ENCODE results near the gene ATG9A.

DNA sequence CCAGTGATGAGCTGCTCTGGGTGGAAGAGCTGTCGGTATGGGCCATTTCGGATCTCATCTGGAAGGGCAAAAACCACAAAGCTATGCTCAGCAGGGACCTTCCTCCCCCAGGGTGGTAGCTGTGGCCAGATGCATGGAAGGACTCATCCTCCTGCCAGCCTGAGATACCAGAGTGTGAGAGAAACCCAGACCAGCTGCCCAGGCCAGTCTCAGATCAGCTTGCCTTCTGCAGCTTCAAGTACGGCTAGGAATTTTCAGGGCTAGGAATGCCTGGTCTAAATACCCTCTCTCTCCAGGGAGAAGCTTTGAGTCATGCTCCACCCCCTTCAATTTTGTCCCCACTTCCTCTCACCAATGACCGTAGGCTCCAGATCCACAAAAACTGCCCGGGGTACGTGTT, 22.2 kb upstream of the ATG9A start:
- TF ChIP-seq POLR2AphosphoS5 (IDR thresholded peaks at IDR 0.05) (no peak), REST (IDR thresholded peaks at IDR 0.05; ENCODE audit: borderline replicate concordance) (no peak)
- TF ChIP-seq, protein P1, sequence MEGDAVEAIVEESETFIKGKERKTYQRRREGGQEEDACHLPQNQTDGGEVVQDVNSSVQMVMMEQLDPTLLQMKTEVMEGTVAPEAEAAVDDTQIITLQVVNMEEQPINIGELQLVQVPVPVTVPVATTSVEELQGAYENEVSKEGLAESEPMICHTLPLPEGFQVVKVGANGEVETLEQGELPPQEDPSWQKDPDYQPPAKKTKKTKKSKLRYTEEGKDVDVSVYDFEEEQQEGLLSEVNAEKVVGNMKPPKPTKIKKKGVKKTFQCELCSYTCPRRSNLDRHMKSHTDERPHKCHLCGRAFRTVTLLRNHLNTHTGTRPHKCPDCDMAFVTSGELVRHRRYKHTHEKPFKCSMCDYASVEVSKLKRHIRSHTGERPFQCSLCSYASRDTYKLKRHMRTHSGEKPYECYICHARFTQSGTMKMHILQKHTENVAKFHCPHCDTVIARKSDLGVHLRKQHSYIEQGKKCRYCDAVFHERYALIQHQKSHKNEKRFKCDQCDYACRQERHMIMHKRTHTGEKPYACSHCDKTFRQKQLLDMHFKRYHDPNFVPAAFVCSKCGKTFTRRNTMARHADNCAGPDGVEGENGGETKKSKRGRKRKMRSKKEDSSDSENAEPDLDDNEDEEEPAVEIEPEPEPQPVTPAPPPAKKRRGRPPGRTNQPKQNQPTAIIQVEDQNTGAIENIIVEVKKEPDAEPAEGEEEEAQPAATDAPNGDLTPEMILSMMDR (IDR thresholded peaks at IDR 0.05; ENCODE audit: poor library complexity, severe bottlenecking) = no peak
